ENCODE measurements around the gene NEDD4L.

NEDD4L gene

GRCh38 chr18:58228176-58228575 is 184.2 kb downstream of the NEDD4L start:
- Histone ChIP-seq H3K4me3 (ENCODE audit: insufficient read length, low read depth) (no peak overlapping the region), H3K9me3 (ENCODE audit: insufficient read depth, low read length) (no peaks in the 10 kb centered on the region), H3K4me1 (ENCODE audit: insufficient read depth, insufficient read length) (peaks cover 3% of the 10 kb centered on the region), H3K27me3 (ENCODE audit: insufficient read depth, insufficient read length) (no peaks in the 10 kb centered on the region), H3K9ac (ENCODE audit: insufficient read length, low read depth) (no peak overlapping the region), H3K36me3 (ENCODE audit: insufficient read depth, insufficient read length, low read length) (no peaks in the 10 kb centered on the region)
- TF ChIP-seq YY1 (IDR thresholded peaks at IDR 0.05; ENCODE audit: insufficient read depth, insufficient read length) (no peak), ZNF274 (IDR thresholded peaks at IDR 0.05; ENCODE audit: low read depth, low read length) (no peak), SUZ12 (IDR thresholded peaks at IDR 0.05; ENCODE audit: extremely low read depth, insufficient read depth, insufficient read length) (no peak)
- DNase-seq (ENCODE audit: low read depth, low spot score): no peak

GRCh38 chr18:58228762-58229161 is 184.7 kb downstream of the NEDD4L start:
- Histone ChIP-seq H3K4me3 (ENCODE audit: insufficient read length, low read depth) (no peak overlapping the region), H3K36me3 (ENCODE audit: insufficient read depth, insufficient read length, low read length) (no peaks in the 10 kb centered on the region), H3K9me3 (ENCODE audit: insufficient read depth, low read length) (no peaks in the 10 kb centered on the region), H3K4me1 (ENCODE audit: insufficient read depth, insufficient read length) (peaks cover 3% of the 10 kb centered on the region), H3K9ac (ENCODE audit: insufficient read length, low read depth) (no peak overlapping the region), H3K27me3 (ENCODE audit: insufficient read depth, insufficient read length) (no peaks in the 10 kb centered on the region)
- no peak for TF ChIP-seq ZNF274 (IDR thresholded peaks at IDR 0.05; ENCODE audit: low read depth, low read length)
- no peak for TF ChIP-seq YY1 (IDR thresholded peaks at IDR 0.05; ENCODE audit: insufficient read depth, insufficient read length)
- no peak for TF ChIP-seq SUZ12 (IDR thresholded peaks at IDR 0.05; ENCODE audit: extremely low read depth, insufficient read depth, insufficient read length)
- DNase-seq (ENCODE audit: low read depth, low spot score): no peak

GRCh38 chr18:58229162-58229561 is 185.1 kb downstream of the NEDD4L start:
- TF ChIP-seq YY1 (IDR thresholded peaks at IDR 0.05; ENCODE audit: insufficient read depth, insufficient read length): no peak
- TF ChIP-seq SUZ12 (IDR thresholded peaks at IDR 0.05; ENCODE audit: extremely low read depth, insufficient read depth, insufficient read length): no peak
- no peak for TF ChIP-seq ZNF274 (IDR thresholded peaks at IDR 0.05; ENCODE audit: low read depth, low read length)
- DNase-seq (ENCODE audit: low read depth, low spot score): no peak
- no peaks in the 10 kb centered on the region for H3K27me3 ChIP-seq (ENCODE audit: insufficient read depth, insufficient read length)
- no peak overlapping the region for H3K9ac ChIP-seq (ENCODE audit: insufficient read length, low read depth)
- H3K4me3 ChIP-seq (ENCODE audit: insufficient read length, low read depth): no peak overlapping the region
- no peaks in the 10 kb centered on the region for H3K36me3 ChIP-seq (ENCODE audit: insufficient read depth, insufficient read length, low read length)
- peaks cover 3% of the 10 kb centered on the region for H3K4me1 ChIP-seq (ENCODE audit: insufficient read depth, insufficient read length)
- no peaks in the 10 kb centered on the region for H3K9me3 ChIP-seq (ENCODE audit: insufficient read depth, low read length)

GRCh38 chr18:58230438-58231179 is 186.6 kb downstream of the NEDD4L start:
- Histone ChIP-seq H3K9ac (ENCODE audit: insufficient read length, low read depth) (no peak overlapping the region), H3K27me3 (ENCODE audit: insufficient read depth, insufficient read length) (no peaks in the 10 kb centered on the region), H3K4me1 (ENCODE audit: insufficient read depth, insufficient read length) (peaks cover 3% of the 10 kb centered on the region), H3K36me3 (ENCODE audit: insufficient read depth, insufficient read length, low read length) (no peaks in the 10 kb centered on the region), H3K9me3 (ENCODE audit: insufficient read depth, low read length) (no peaks in the 10 kb centered on the region), H3K4me3 (ENCODE audit: insufficient read length, low read depth) (no peak overlapping the region)
- no peak for DNase-seq (ENCODE audit: low read depth, low spot score)
- TF ChIP-seq YY1 (IDR thresholded peaks at IDR 0.05; ENCODE audit: insufficient read depth, insufficient read length): no peak
- no peak for TF ChIP-seq ZNF274 (IDR thresholded peaks at IDR 0.05; ENCODE audit: low read depth, low read length)
- no peak for TF ChIP-seq SUZ12 (IDR thresholded peaks at IDR 0.05; ENCODE audit: extremely low read depth, insufficient read depth, insufficient read length)

- H3K27me3 ChIP-seq (ENCODE audit: insufficient read depth, insufficient read length): no peaks in the 10 kb centered on the region
- peaks cover 3% of the 10 kb centered on the region for H3K4me1 ChIP-seq (ENCODE audit: insufficient read depth, insufficient read length)
- no peaks in the 10 kb centered on the region for H3K36me3 ChIP-seq (ENCODE audit: insufficient read depth, insufficient read length, low read length)
- DNase-seq (ENCODE audit: low read depth, low spot score): no peak
- H3K4me3 ChIP-seq (ENCODE audit: insufficient read length, low read depth): no peak overlapping the region
- no peak overlapping the region for H3K9ac ChIP-seq (ENCODE audit: insufficient read length, low read depth)
- H3K9me3 ChIP-seq (ENCODE audit: insufficient read depth, low read length): no peaks in the 10 kb centered on the region
- TF ChIP-seq SUZ12 (IDR thresholded peaks at IDR 0.05; ENCODE audit: extremely low read depth, insufficient read depth, insufficient read length) (no peak), ZNF274 (IDR thresholded peaks at IDR 0.05; ENCODE audit: low read depth, low read length) (no peak), YY1 (IDR thresholded peaks at IDR 0.05; ENCODE audit: insufficient read depth, insufficient read length) (no peak)
Measured at GRCh38 chr18:58231930-58232329, 187.9 kb downstream of the NEDD4L start.

GRCh38 chr18:58232668-58233067 is 188.6 kb downstream of the NEDD4L start:
- H3K4me3 ChIP-seq (ENCODE audit: insufficient read length, low read depth): no peak overlapping the region
- DNase-seq (ENCODE audit: low read depth, low spot score): no peak
- H3K36me3 ChIP-seq (ENCODE audit: insufficient read depth, insufficient read length, low read length): no peaks in the 10 kb centered on the region
- H3K9me3 ChIP-seq (ENCODE audit: insufficient read depth, low read length): no peaks in the 10 kb centered on the region
- TF ChIP-seq ZNF274 (IDR thresholded peaks at IDR 0.05; ENCODE audit: low read depth, low read length): no peak
- no peak for TF ChIP-seq YY1 (IDR thresholded peaks at IDR 0.05; ENCODE audit: insufficient read depth, insufficient read length)
- TF ChIP-seq SUZ12 (IDR thresholded peaks at IDR 0.05; ENCODE audit: extremely low read depth, insufficient read depth, insufficient read length): no peak
- no peaks in the 10 kb centered on the region for H3K27me3 ChIP-seq (ENCODE audit: insufficient read depth, insufficient read length)
- H3K9ac ChIP-seq (ENCODE audit: insufficient read length, low read depth): no peak overlapping the region
- peaks cover 3% of the 10 kb centered on the region for H3K4me1 ChIP-seq (ENCODE audit: insufficient read depth, insufficient read length)

- Histone ChIP-seq H3K27me3 (ENCODE audit: insufficient read depth, insufficient read length) (no peaks in the 10 kb centered on the region), H3K4me1 (ENCODE audit: insufficient read depth, insufficient read length) (no peaks in the 10 kb centered on the region), H3K9me3 (ENCODE audit: insufficient read depth, low read length) (no peaks in the 10 kb centered on the region), H3K9ac (ENCODE audit: insufficient read length, low read depth) (no peak overlapping the region), H3K36me3 (ENCODE audit: insufficient read depth, insufficient read length, low read length) (no peaks in the 10 kb centered on the region), H3K4me3 (ENCODE audit: insufficient read length, low read depth) (no peak overlapping the region)
- no peak for DNase-seq (ENCODE audit: low read depth, low spot score)
- TF ChIP-seq ZNF274 (IDR thresholded peaks at IDR 0.05; ENCODE audit: low read depth, low read length) (no peak), SUZ12 (IDR thresholded peaks at IDR 0.05; ENCODE audit: extremely low read depth, insufficient read depth, insufficient read length) (no peak), YY1 (IDR thresholded peaks at IDR 0.05; ENCODE audit: insufficient read depth, insufficient read length) (no peak)
Measured at GRCh38 chr18:58234359-58234741, 190.3 kb downstream of the NEDD4L start.

Measured in NT2/D1 (cell line).